DOHH2 (cell line): Measurements from ENCODE around the gene UNC13B.

ENCODE experiments used
- H3F3A ChIP-seq: fragments of 200-600 bp; sonication (generic), shearing (Covaris generic); 2 replicates; pipeline ENCODE4 v1.6.0; 2016; ENCODE audit warnings: antibody characterized with exemption, mild to moderate bottlenecking; ENCODE audit not compliant: control insufficient read depth, insufficient read depth
- H3K27ac ChIP-seq: fragments of 200-600 bp; sonication (generic); 2 replicates; pipeline ENCODE4 v1.5.1; 2014; ENCODE audit warnings: low read depth, mild to moderate bottlenecking, low read length, moderate library complexity
- H3K27me3 ChIP-seq: fragments of 200-600 bp; sonication (generic); 2 replicates; pipeline ENCODE4 v1.6.1; 2014; ENCODE audit warnings: mild to moderate bottlenecking, low read length, mixed read lengths; ENCODE audit not compliant: control insufficient read depth
- H3K36me3 ChIP-seq: fragments of 200-600 bp; sonication (generic); 2 replicates; pipeline ENCODE4 v1.6.1; 2014; ENCODE audit warnings: mild to moderate bottlenecking, low read length, moderate library complexity, mixed read lengths; ENCODE audit not compliant: control insufficient read depth
- H3K4me1 ChIP-seq: fragments of 200-600 bp; sonication (generic); 2 replicates; pipeline ENCODE4 v1.6.1; 2014; ENCODE audit warnings: mild to moderate bottlenecking, low read length, mixed read lengths; ENCODE audit not compliant: control insufficient read depth
- H3K4me2 ChIP-seq: fragments of 200-600 bp; sonication (generic); 2 replicates; pipeline ENCODE4 v1.6.0; 2014; ENCODE audit warnings: mild to moderate bottlenecking, low read length, moderate library complexity
- H3K4me3 ChIP-seq: fragments of 200-600 bp; sonication (generic); 2 replicates; pipeline ENCODE4 v1.5.1; 2014; ENCODE audit warnings: mild to moderate bottlenecking, low read length, mixed read lengths
- H3K79me2 ChIP-seq: fragments of 200-600 bp; sonication (generic); 2 replicates; pipeline ENCODE4 v1.6.1; 2014; ENCODE audit warnings: mild to moderate bottlenecking, low read length, mixed read lengths; ENCODE audit not compliant: control insufficient read depth
- H3K9me2 ChIP-seq: fragments of 200-600 bp; sonication (generic); replicated peaks from 2 replicates; pipeline ENCODE4 v1.6.1; 2014; ENCODE audit warnings: mild to moderate bottlenecking, low read length, mixed read lengths; ENCODE audit not compliant: control insufficient read depth
- H3K9me3 ChIP-seq: fragments of 200-600 bp; sonication (generic); 2 replicates; pipeline ENCODE4 v1.6.1; 2014; ENCODE audit warnings: antibody characterized with exemption, low read length, mixed read lengths; ENCODE audit not compliant: control insufficient read depth, insufficient read depth
- H4K20me1 ChIP-seq: fragments of 200-600 bp; sonication (generic); 2 replicates; pipeline ENCODE4 v1.6.0; 2014; ENCODE audit warnings: low read depth, mild to moderate bottlenecking, antibody characterized with exemption, low read length, moderate library complexity; ENCODE audit not compliant: control insufficient read depth, insufficient read depth
- EZH2phosphoT487 ChIP-seq: fragments of 200-600 bp; sonication (generic); IDR thresholded peaks from 2 replicates; pipeline ENCODE4 v1.6.1; 2017; ENCODE audit warnings: borderline replicate concordance, mild to moderate bottlenecking, antibody characterized with exemption, low read length, moderate library complexity, mixed read lengths
- TF ChIP-seq, protein P1 (sequence below): fragments of 200-600 bp; sonication (generic); IDR thresholded peaks from one replicate; pipeline ENCODE4 v1.5.1; 2014; ENCODE audit warnings: antibody characterized with exemption, mild to moderate bottlenecking, low read depth, low read length; ENCODE audit not compliant: poor library complexity, severe bottlenecking

Gene UNC13B

DNA sequence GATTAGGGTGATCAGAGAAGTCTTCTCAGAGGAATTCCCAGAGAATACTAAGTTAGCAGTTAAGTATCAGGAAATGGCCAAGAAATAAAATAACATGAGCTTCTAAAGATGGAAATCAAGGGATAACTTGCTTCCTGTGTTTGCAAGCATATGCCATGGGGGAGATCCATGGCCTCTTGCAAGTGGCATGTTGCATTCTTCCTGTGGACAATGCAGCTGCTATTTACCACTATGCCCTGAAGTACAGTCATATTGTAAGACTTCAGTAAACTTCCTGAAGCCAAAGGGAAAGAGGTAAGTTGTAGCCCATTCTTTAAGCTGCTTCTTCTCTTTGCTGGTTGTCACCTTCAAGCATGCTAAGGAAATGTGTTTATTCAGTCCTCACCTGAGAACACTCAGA is 173.4 kb downstream of the UNC13B start:
- H4K20me1 ChIP-seq, result no peaks in the 10 kb centered on the region

DNA sequence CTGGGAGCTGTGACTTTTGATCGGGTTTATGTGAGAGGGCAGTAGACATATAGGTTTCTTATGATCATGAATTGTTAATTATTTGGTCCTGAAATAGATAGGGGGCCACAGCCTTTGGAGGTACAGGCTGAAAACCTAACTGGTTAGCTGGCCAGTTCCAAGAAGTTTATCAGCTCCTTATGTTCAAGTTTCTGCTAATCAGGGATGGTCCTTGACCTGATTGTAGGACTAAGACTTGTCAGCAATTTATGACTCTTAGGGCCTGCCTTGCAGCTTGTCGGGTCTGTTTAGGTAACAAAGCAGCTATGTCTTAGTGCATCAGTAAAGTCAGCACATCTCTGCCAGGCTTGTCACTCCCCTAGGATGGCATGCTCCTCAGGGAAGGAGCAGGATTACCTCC is 176.3 kb downstream of the UNC13B start:
- Histone ChIP-seq H3K9me3 (no peaks in the 10 kb centered on the region), H3K27me3 (peaks cover 7% of the 10 kb centered on the region; the same call in 1 of the 2 replicates), H3K36me3 (no peaks in the 10 kb centered on the region), H3K27ac (no peak overlapping the region), H3F3A (no peaks in the 10 kb centered on the region), H3K4me2 (no peak overlapping the region), H3K4me3 (no peak overlapping the region), H3K4me1 (no peaks in the 10 kb centered on the region), H4K20me1 (no peaks in the 10 kb centered on the region), H3K9me2 (no peaks in the 10 kb centered on the region), H3K79me2 (no peaks in the 10 kb centered on the region)
- TF ChIP-seq EZH2phosphoT487, result no peak
- TF ChIP-seq, protein P1, sequence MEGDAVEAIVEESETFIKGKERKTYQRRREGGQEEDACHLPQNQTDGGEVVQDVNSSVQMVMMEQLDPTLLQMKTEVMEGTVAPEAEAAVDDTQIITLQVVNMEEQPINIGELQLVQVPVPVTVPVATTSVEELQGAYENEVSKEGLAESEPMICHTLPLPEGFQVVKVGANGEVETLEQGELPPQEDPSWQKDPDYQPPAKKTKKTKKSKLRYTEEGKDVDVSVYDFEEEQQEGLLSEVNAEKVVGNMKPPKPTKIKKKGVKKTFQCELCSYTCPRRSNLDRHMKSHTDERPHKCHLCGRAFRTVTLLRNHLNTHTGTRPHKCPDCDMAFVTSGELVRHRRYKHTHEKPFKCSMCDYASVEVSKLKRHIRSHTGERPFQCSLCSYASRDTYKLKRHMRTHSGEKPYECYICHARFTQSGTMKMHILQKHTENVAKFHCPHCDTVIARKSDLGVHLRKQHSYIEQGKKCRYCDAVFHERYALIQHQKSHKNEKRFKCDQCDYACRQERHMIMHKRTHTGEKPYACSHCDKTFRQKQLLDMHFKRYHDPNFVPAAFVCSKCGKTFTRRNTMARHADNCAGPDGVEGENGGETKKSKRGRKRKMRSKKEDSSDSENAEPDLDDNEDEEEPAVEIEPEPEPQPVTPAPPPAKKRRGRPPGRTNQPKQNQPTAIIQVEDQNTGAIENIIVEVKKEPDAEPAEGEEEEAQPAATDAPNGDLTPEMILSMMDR, result no peak

More for the DNA sequence above, 173.4 kb downstream of the UNC13B start:
- Histone ChIP-seq H3K9me2 (no peaks in the 10 kb centered on the region), H3F3A (no peaks in the 10 kb centered on the region), H3K36me3 (no peaks in the 10 kb centered on the region), H3K9me3 (no peaks in the 10 kb centered on the region), H3K4me1 (no peaks in the 10 kb centered on the region), H3K4me2 (no peak overlapping the region), H3K79me2 (no peaks in the 10 kb centered on the region), H3K27ac (no peak overlapping the region), H3K27me3 (no peaks in the 10 kb centered on the region), H3K4me3 (no peak overlapping the region)
- TF ChIP-seq, protein P1, result no peak
- no peak for TF ChIP-seq EZH2phosphoT487

DNA sequence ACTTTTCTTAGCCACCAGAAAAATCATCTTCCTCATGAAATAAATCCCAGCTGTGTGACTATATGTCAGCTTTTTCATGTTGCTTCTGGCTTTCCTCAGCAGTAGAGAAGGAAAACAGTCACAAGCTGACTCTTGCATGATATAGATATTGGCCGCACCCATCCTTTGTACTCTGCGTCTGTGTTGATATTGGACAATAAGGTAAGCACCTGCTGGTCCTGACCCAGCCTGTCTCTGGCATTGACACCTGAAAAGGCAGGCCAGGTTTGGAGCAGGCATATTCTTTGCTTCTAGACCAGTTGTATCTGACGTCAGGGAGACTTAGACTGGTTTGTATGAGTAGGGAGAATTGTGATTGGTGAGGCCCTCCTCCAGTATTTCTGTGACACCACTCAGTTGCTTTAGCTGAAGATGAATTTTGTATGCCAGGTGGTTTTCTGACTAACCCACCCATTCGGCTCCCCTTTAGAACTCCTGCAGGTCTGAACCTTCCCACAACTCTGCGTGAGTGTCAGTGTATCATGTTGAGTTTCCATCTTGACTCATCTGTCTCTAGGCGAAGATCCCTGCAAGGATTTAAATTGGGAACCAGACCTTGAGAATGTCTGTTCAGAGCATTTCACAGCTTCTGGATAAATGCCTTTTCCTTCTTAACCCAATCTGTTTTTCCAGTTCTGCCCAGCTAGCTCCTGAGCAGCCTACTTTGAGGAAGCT is 176.9 kb downstream of the UNC13B start:
- no peaks in the 10 kb centered on the region for H3K79me2 ChIP-seq
- no peak overlapping the region for H3K27ac ChIP-seq
- peaks cover 7% of the 10 kb centered on the region; the same call in 1 of the 2 replicates for H3K27me3 ChIP-seq
- H3K4me2 ChIP-seq, result no peak overlapping the region
- no peaks in the 10 kb centered on the region for H3K36me3 ChIP-seq
- no peaks in the 10 kb centered on the region for H3K4me1 ChIP-seq
- TF ChIP-seq, protein P1, result no peak
- no peak for TF ChIP-seq EZH2phosphoT487
- no peaks in the 10 kb centered on the region for H3K9me2 ChIP-seq
- H4K20me1 ChIP-seq, result no peaks in the 10 kb centered on the region
- no peaks in the 10 kb centered on the region for H3K9me3 ChIP-seq
- H3K4me3 ChIP-seq, result no peak overlapping the region
- H3F3A ChIP-seq, result no peaks in the 10 kb centered on the region
